GM23338 (cell line): ENCODE measurements around the gene OR6A2. TPM values are rescaled to one million over a fixed set of nuclear protein-coding genes. Genes with fewer than 3 reads are reported as not detected.
A peak's percentile ranks its signal among the peaks of the same experiment; 100 is the strongest.

Experiments used
- ATAC-seq: fragments of 200-7000 bp; cut with Tn5 transposase; 3 replicates; pipeline ENCODE4 v1.9.1; 2020
- DNase-seq: peaks from one replicate; pipeline ENCODE4 v3.0.0-alpha.2; 2015; ENCODE audit warnings: low spot score
- H2AFZ ChIP-seq: fragments of 200-600 bp; sonication (generic); 2 replicates; pipeline ENCODE4 v1.8.0; 2016; ENCODE audit warnings: antibody characterized with exemption, mild to moderate bottlenecking, moderate library complexity
- H3F3A ChIP-seq: fragments of 200-600 bp; sonication (generic); replicated peaks from 2 replicates; pipeline ENCODE4 v1.8.0; 2017; ENCODE audit warnings: antibody characterized with exemption, mixed run types, low read depth
- H3K27ac ChIP-seq: fragments of 200-600 bp; sonication (generic); 2 replicates; pipeline ENCODE4 v1.6.1; 2016; ENCODE audit warnings: low read depth
- H3K27me3 ChIP-seq: fragments of 200-600 bp; sonication (generic); 2 replicates; pipeline ENCODE4 v1.8.0; 2016; ENCODE audit warnings: mild to moderate bottlenecking, mixed run types, moderate library complexity; ENCODE audit not compliant: insufficient read depth
- H3K36me3 ChIP-seq: fragments of 200-600 bp; sonication (generic); 2 replicates; pipeline ENCODE4 v1.8.0; 2016; ENCODE audit warnings: mild to moderate bottlenecking; ENCODE audit not compliant: insufficient read depth
- H3K4me1 ChIP-seq: fragments of 200-600 bp; sonication (generic); 2 replicates; pipeline ENCODE4 v1.8.0; 2016; ENCODE audit warnings: mild to moderate bottlenecking, moderate library complexity; ENCODE audit not compliant: insufficient read depth
- H3K4me2 ChIP-seq: fragments of 200-600 bp; sonication (generic); 2 replicates; pipeline ENCODE4 v1.7.1; 2017; ENCODE audit warnings: mixed run types
- H3K4me3 ChIP-seq: fragments of 200-600 bp; sonication (generic); 2 replicates; pipeline ENCODE4 v1.6.1; 2016; ENCODE audit warnings: mixed run types
- H3K79me2 ChIP-seq: fragments of 200-600 bp; sonication (generic); replicated peaks from 2 replicates; pipeline ENCODE4 v1.8.0; 2017; ENCODE audit warnings: mild to moderate bottlenecking; ENCODE audit not compliant: insufficient read depth
- H3K9me2 ChIP-seq: fragments of 200-600 bp; sonication (generic); 2 replicates; pipeline ENCODE4 v1.8.0; 2017; ENCODE audit not compliant: insufficient read depth
- H4K20me1 ChIP-seq: fragments of 200-600 bp; sonication (generic); replicated peaks from 2 replicates; pipeline ENCODE4 v1.8.0; 2017; ENCODE audit warnings: mild to moderate bottlenecking; ENCODE audit not compliant: insufficient read depth
- H3K27ac Mint-ChIP-seq: 2 replicates; pipeline ENCODE4 v1.8.0; 2020; ENCODE audit warnings: inconsistent platforms, mild to moderate bottlenecking, moderate library complexity, mixed read lengths
- H3K27me3 Mint-ChIP-seq: 3 replicates; pipeline ENCODE4 v1.8.0; 2022; ENCODE audit warnings: low read depth, mild to moderate bottlenecking, moderate library complexity, mixed read lengths, inconsistent platforms; ENCODE audit not compliant: insufficient read depth, poor library complexity
- H3K36me3 Mint-ChIP-seq: 3 replicates; pipeline ENCODE4 v1.8.0; 2021; ENCODE audit warnings: low read depth, mild to moderate bottlenecking, inconsistent platforms, moderate library complexity, mixed read lengths
- H3K4me1 Mint-ChIP-seq: 3 replicates; pipeline ENCODE4 v1.8.0; 2020; ENCODE audit warnings: mild to moderate bottlenecking, inconsistent platforms, mixed read lengths
- H3K4me3 Mint-ChIP-seq: 3 replicates; pipeline ENCODE4 v1.8.0; 2021; ENCODE audit warnings: moderate library complexity, mild to moderate bottlenecking, inconsistent platforms, mixed read lengths
- H3K9me3 Mint-ChIP-seq: 3 replicates; pipeline ENCODE4 v1.8.0; 2020; ENCODE audit warnings: moderate library complexity, mild to moderate bottlenecking, inconsistent platforms, mixed read lengths
- CTCF ChIP-seq, 2 experiments: fragments of 200-600 bp in 1 of 2; sonication (generic) in 1 of 2; conservative IDR thresholded peaks; 2 replicates each; pipeline versions ENCODE4 v1.5.1 to v1.6.1; 2016 to 2017; ENCODE audit warnings: antibody characterized with exemption in 2 of 2, low read depth in 2 of 2, mild to moderate bottlenecking in 2 of 2, moderate library complexity in 1 of 2
- STAT1 ChIP-seq: IDR thresholded peaks from one replicate; pipeline ENCODE4 v1.6.1; 2016; ENCODE audit warnings: antibody characterized with exemption; ENCODE audit not compliant: unreplicated experiment
- ZNF114 ChIP-seq: fragments of 250-450 bp; sonication (Bioruptor Pico); IDR thresholded peaks from 2 replicates; pipeline ENCODE4 v1.5.0; 2020; ENCODE audit warnings: mild to moderate bottlenecking, moderate library complexity
- ZNF462 ChIP-seq: fragments of 250-450 bp; sonication (Bioruptor Pico); IDR thresholded peaks from 2 replicates; pipeline ENCODE4 v1.5.0; 2020; ENCODE audit warnings: mild to moderate bottlenecking, moderate library complexity
- polyA plus RNA-seq: library from polyadenylated mRNA; unstranded; fragments of >200 nt; fragmentation: Nextera tagmentation; extraction: Ambion mirVana; gene quantifications from 2 replicates; pipeline ENCODE4 v1.2.1, GENCODE V29; 2016
- total RNA-seq: library from RNA; depleted of rRNA; stranded (reverse); fragments of >200 nt; shearing (Covaris generic); gene quantifications from 2 replicates; pipeline ENCODE4 v1.2.3, GENCODE V29; 2014

The OR6A2 gene
- total and polyA plus RNA-seq, 2 experiments from 2014 or later = 0.06 to 0.97 TPM

- H3K27ac ChIP-seq = no peak overlapping the region
- H3K9me3 Mint-ChIP-seq = peaks cover 5% of the 10 kb centered on the region; the same call in 2 of the 3 replicates
- H3K36me3 ChIP-seq = no peaks in the 10 kb centered on the region
- H3K4me1 ChIP-seq = no peaks in the 10 kb centered on the region
- no peak overlapping the region for H3K4me3 ChIP-seq
- H3K79me2 ChIP-seq = no peaks in the 10 kb centered on the region
- no peak overlapping the region for H3K4me3 Mint-ChIP-seq
- H3K4me2 ChIP-seq = no peak overlapping the region
- peak; percentile 95 for ATAC-seq
- no peaks in the 10 kb centered on the region for H4K20me1 ChIP-seq
- no peak overlapping the region for H3K27ac Mint-ChIP-seq
- peaks cover 4% of the 10 kb centered on the region; the same call in 1 of the 2 replicates for H3K9me2 ChIP-seq
- no peaks in the 10 kb centered on the region for H3F3A ChIP-seq
- TF ChIP-seq CTCF (conservative IDR thresholded peaks at IDR 0.05; ENCODE audit: low read depth in 2 of 2) = peak; percentile 68 to 86
- TF ChIP-seq ZNF114 (CRISPR knock-in tag) = no peak
- TF ChIP-seq ZNF462 (CRISPR knock-in tag) = no peak
- no peak for TF ChIP-seq STAT1
- peaks cover 1% of the 10 kb centered on the region for H3K27me3 Mint-ChIP-seq
- no peaks in the 10 kb centered on the region for H3K4me1 Mint-ChIP-seq
- H3K27me3 ChIP-seq = no peaks in the 10 kb centered on the region
- no peak overlapping the region for H2AFZ ChIP-seq
- H3K36me3 Mint-ChIP-seq = no peaks in the 10 kb centered on the region
- peak; percentile 81 for DNase-seq
These were observed 42.0 kb downstream of the OR6A2 start for GRCh38 chr11:6757373-6757967.
